Stimulated activated effector memory CD8-positive, alpha-beta T cell treated with anti-CD3 and anti-CD28 coated beads, Interleukin-12 subunit alpha, Interleukin-12 subunit beta, amount 100 ng/mL, for 72 hours (primary cell): ENCODE measurements around the gene GPAT2.
"Not testable (repeated sequence)": the region's sequence is repeated elsewhere in the genome, so short reads cannot be mapped to it uniquely, and the experiment has no call there.

Experiments
- ATAC-seq: fragments of 150-1000 bp; cut with Tn5 transposase; 2 replicates; pipeline ENCODE4 v1.10.0; 2021
- DNase-seq, 2 donors: peaks; one replicate each; pipeline ENCODE4 v3.0.0; 2021 to 2022; ENCODE audit warnings: low spot score in 2 of 2
- H3K27ac Mint-ChIP-seq: one replicate; pipeline ENCODE4 v1.8.0; 2022; ENCODE audit warnings: mild to moderate bottlenecking, mixed read lengths
- H3K36me3 Mint-ChIP-seq: one replicate; pipeline ENCODE4 v1.8.0; 2022; ENCODE audit warnings: mild to moderate bottlenecking, mixed read lengths
- H3K4me1 Mint-ChIP-seq: one replicate; pipeline ENCODE4 v1.8.0; 2022; ENCODE audit warnings: mixed read lengths
- H3K4me3 Mint-ChIP-seq: one replicate; pipeline ENCODE4 v1.8.0; 2022; ENCODE audit warnings: mild to moderate bottlenecking, mixed read lengths
- H3K9me3 Mint-ChIP-seq: one replicate; pipeline ENCODE4 v1.8.0; 2022; ENCODE audit warnings: mixed read lengths

The GPAT2 gene, protein sequence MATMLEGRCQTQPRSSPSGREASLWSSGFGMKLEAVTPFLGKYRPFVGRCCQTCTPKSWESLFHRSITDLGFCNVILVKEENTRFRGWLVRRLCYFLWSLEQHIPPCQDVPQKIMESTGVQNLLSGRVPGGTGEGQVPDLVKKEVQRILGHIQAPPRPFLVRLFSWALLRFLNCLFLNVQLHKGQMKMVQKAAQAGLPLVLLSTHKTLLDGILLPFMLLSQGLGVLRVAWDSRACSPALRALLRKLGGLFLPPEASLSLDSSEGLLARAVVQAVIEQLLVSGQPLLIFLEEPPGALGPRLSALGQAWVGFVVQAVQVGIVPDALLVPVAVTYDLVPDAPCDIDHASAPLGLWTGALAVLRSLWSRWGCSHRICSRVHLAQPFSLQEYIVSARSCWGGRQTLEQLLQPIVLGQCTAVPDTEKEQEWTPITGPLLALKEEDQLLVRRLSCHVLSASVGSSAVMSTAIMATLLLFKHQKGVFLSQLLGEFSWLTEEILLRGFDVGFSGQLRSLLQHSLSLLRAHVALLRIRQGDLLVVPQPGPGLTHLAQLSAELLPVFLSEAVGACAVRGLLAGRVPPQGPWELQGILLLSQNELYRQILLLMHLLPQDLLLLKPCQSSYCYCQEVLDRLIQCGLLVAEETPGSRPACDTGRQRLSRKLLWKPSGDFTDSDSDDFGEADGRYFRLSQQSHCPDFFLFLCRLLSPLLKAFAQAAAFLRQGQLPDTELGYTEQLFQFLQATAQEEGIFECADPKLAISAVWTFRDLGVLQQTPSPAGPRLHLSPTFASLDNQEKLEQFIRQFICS

DNA sequence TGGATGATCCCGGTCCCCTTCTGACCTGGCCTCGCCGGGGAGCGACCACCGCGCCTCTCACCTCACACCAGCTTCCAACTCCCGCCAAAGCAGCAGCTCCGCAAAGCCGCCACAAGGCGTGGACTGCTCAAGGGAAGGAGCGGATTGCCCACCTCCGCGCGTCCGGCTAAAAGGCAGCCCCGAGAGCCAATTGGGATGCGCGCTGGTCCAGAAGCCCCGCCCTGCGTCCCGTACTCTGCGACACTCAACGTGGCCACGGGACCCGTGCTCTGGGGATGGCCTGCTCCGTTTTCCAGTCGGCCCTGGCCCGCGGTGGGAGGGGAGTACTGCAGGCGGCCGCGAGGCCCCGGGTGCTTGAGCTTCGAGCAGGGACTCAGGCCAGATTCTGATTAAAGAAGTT, at the start of gene GPAT2:
TSS of gene GPAT2 (minus strand) at position 125 of the 400 bp plus-strand sequence. CDS start 2,557 bp downstream, outside the sequence.
- not testable (repeated sequence) for ATAC-seq, H3K4me3 Mint-ChIP-seq, H3K9me3 Mint-ChIP-seq

DNA sequence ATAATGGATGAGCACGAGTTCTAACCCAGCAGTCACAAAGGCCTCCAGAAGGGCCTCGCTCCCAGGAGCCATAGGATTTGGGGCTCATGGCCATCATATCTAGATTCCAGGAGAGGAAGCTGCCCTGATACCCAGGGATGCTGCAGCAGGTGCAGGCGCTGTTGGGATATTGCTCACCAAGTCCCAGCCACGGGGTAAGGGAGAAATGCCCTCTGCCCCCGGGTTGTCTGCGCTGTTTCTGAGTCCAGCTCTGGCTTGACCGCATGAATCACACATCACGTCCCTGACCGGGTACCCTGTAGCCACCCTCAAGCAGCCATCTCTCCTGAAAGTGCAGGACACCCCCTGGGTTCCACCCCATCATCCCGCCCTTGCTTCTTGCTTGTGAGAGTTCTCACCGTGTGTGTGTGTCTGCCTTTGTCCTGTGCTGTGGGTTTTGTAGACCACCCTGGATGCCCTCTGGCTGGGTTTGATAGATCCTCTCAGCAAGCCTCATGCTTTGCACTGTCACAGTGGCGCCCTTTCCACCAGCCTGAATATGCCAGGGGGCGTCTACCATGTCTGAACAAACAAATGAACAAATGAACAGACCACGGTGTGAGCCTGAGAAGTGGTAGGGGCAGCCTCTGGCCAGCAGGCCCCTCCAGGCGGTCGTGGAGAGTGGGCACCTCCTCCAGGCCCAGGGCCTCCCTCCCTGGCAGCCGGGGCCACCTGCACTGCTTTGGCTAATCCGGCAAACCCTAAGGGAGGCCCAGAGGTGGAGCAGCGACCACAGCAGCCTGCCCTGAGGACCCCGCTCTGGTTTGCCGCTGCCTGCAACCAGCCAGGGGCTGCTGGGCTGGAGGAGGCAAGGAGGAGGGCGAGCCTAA, 49.5 kb upstream of the GPAT2 start:
- no peak for DNase-seq
- no peaks in the 10 kb centered on the region for H3K9me3 Mint-ChIP-seq
- no peak overlapping the region for H3K4me3 Mint-ChIP-seq
- no peak for ATAC-seq
- H3K4me1 Mint-ChIP-seq, result no peaks in the 10 kb centered on the region
- H3K27ac Mint-ChIP-seq, result no peak overlapping the region
- H3K36me3 Mint-ChIP-seq, result no peaks in the 10 kb centered on the region

More for the DNA sequence above, at the start of gene GPAT2:
- H3K36me3 Mint-ChIP-seq, H3K4me1 Mint-ChIP-seq, DNase-seq, H3K27ac Mint-ChIP-seq: not testable (repeated sequence)

DNA sequence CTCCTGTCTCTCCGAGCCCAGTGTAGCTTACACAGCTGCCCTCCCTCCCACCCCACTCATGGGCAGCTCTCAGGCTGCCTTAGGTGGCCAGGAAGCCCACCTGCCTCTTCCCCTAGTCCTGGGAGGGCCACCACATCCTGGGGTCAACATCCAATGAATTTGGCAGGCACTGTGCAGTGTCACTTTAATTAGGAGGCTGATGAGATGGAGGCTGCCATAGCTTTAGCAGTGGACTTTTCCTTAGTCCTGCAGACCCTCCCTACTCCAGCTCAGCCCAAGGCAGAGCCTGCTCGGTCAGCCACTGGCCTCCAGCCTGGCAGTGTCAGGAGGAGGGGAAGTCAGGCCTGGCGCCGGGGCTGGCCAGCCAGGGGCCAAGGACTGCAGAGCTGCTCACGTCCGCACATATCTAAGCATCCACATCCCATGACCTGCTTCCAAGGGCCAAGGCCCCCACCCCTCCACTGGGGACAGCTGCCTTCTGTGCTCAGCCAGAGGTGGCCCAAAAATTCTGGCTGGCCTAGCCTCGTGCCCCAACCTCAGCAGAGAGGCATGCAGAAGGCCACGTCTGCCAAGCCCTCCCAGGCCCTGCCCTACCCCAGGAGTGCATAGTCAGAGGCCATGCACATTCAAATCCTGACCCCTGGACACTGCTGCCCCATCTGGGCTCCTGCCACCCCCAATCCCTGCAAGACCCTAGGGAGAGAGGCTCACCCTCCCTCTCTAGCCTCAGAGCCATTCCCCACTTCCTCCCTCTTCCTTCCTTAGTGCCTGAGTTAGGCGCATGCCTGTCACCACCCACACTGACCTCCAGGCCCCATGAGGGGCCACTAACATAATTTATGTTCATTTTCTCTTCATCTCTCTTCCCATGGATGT, 48.6 kb upstream of the GPAT2 start:
- DNase-seq (no peak), ATAC-seq (peak; percentile 11)
- Mint-ChIP-seq H3K4me1 (no peaks in the 10 kb centered on the region), H3K27ac (no peak overlapping the region), H3K4me3 (no peak overlapping the region), H3K9me3 (no peaks in the 10 kb centered on the region), H3K36me3 (no peaks in the 10 kb centered on the region)

DNA sequence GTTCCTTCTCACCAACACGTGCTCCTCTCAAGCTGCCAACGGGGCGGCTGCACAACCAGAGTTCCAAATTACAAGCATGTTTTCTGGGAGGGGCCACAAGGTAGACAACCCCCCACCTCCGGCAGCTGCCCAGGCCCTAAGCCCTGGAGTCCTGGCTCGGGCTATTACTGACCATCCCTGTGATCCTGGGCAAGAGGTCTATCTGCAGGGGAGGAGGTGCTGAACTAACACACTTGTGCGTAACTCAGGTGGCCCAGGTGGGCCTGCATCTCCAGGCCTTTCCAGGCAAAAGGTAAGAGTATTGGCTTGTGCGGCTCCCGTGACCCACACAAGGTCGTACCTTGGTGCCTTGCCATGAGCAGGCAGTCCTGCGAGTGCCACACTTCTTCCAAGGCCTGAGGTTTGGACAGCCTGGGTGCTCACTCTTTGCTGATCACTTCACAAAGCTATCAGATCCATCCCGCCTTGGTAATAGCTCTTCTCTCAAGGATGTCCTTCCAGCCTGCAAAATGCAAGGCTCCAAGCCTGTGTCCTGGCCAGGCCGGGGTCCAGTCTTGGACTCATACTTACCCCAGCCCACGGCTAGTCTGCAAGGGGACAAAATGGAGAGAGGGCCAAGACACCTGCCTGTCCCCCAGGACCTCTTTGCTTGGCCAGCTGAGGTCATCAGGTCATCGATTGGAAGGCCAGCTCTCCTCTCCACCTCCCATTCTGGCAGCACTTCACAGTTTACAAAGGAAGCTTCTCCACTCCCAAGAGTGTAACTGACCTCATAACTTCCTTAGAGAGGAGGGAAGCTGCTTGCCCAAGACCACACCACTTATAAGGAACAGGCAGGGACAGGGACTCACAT, 47.7 kb upstream of the GPAT2 start:
- ATAC-seq, result no peak
- H3K4me1 Mint-ChIP-seq, result no peaks in the 10 kb centered on the region
- H3K27ac Mint-ChIP-seq, result no peak overlapping the region
- DNase-seq, result no peak
- no peaks in the 10 kb centered on the region for H3K36me3 Mint-ChIP-seq
- no peak overlapping the region for H3K4me3 Mint-ChIP-seq
- no peaks in the 10 kb centered on the region for H3K9me3 Mint-ChIP-seq

DNA sequence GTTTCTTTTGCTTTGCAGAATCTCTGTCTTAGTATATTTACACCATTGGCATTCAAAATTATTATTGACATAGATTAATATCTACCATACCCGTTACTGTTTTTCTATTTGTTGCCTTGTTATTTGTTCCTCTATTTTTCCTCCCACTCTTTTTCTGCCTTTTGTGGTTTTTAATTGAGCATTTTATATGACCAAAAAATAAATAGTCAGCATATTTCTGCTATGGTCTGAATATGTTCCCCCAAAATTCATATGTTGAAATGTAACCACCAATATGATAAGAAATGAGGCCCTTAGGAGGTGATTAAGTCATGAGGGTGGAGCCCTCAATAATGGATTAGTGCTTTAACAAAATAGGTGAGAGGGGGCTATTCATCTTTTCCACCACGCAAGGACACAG, 46.3 kb upstream of the GPAT2 start:
- Mint-ChIP-seq H3K27ac (no peak overlapping the region), H3K36me3 (no peaks in the 10 kb centered on the region), H3K4me1 (no peaks in the 10 kb centered on the region), H3K4me3 (no peak overlapping the region), H3K9me3 (peaks cover 1% of the 10 kb centered on the region)
- DNase-seq, result no peak
- ATAC-seq, result no peak

DNA sequence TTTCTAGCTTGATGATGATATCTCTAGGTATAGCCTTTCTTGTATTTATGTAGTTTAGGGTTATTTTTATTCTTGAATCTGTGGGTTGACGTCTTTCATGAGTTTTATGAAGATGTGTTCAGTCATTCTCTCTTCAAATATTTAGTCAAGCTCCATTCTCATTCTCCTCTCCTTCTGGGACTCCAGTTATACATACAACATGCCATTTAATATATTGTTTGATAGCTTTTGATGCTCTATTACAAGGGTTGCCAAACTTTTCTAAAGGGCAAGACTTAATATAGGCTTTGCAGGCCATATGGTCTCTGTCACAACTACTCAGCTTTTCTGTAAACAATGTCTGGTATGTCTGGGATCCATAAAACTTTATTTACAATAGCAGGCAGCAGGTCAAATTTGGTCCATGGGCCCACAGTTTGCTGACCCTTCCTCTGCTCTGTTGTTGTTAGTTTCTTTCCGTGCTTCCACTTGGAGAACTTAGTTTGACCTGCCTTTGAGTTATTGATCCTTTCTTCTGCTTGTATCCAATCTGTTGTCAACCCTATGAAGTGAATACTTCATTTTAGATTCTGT, 40.6 kb upstream of the GPAT2 start:
- Mint-ChIP-seq H3K4me3 (no peak overlapping the region), H3K36me3 (no peaks in the 10 kb centered on the region), H3K27ac (no peak overlapping the region), H3K4me1 (no peaks in the 10 kb centered on the region), H3K9me3 (peaks cover 10% of the 10 kb centered on the region)
- no peak for ATAC-seq
- DNase-seq, result no peak

DNA sequence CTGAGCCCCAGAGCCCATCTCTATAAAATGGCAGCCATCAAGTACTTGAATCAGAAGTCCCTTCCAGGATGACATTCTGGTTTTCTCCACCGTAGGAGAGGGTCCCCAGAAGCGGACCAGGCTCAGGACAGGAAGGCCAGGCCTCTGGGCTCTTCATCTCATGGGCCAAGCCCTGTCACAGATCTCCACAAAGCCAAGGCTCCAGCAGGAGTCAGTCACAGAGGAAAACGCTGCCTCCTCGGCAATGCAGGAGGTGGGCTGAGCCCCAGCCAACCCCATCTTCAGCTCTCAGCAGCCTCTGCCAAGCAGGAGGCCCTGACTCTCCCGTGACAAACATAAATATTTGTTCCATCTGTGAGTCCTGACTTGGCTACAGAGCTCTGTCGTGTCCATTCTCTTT, 39.4 kb upstream of the GPAT2 start:
- no peak overlapping the region for H3K27ac Mint-ChIP-seq
- no peaks in the 10 kb centered on the region for H3K36me3 Mint-ChIP-seq
- no peak overlapping the region for H3K4me3 Mint-ChIP-seq
- ATAC-seq (no peak), DNase-seq (no peak)
- H3K4me1 Mint-ChIP-seq, result no peaks in the 10 kb centered on the region
- peaks cover 10% of the 10 kb centered on the region for H3K9me3 Mint-ChIP-seq

DNA sequence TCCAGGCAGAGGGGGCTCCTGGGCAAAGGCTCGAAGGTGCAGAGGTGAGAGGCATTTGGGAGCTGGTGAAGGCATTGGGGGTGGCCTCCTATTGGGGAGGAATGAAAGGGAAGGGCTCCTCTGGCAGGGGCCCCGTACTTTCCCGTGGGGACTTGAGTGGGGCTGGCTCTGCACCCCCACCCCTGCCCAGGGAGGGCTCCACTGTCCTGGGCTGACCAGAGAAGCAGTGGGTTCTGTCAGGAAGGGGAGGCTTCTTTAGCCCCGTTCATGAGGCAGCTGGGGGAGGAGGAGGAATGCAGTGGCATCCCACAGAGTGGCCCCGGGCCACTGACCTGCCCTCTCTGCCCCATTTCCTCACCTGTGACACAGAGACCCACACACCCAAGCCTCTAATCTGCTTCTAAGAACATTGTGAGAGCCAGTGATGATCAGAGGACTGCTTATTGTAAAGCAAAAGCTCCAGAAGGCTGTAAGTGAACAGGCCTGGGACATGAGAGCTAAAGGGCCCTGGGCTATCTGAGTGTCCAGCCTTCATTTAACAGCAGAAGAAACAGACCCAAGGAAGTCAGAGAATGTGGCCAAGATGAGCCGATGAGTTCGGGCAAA, 38.6 kb upstream of the GPAT2 start:
- ATAC-seq, result no peak
- peak overlapping the region; percentile 43 for H3K27ac Mint-ChIP-seq
- no peak for DNase-seq
- no peak overlapping the region for H3K4me3 Mint-ChIP-seq
- H3K9me3 Mint-ChIP-seq, result peaks cover 10% of the 10 kb centered on the region
- no peaks in the 10 kb centered on the region for H3K36me3 Mint-ChIP-seq
- no peaks in the 10 kb centered on the region for H3K4me1 Mint-ChIP-seq

DNA sequence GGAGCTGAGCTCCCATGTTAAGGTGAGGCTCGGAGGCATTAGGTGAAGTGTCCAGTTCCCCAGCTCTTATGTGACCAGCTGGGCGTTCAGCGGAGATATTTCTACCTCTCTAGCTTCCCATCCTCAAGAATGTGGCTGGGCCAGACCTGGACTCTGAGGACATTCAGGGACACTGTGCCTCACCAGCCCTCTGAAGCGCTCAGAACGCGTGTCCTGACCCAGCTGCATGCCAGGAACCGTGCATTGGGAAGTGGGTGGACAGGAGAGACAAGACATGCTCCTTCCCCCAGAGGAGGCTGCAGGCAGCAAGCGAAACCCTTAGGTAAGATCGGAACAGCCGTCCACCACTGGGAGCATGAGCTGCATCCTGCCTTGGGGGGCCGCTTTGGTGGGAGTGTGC, 38.0 kb upstream of the GPAT2 start:
- H3K36me3 Mint-ChIP-seq, result no peaks in the 10 kb centered on the region
- peaks cover 10% of the 10 kb centered on the region for H3K9me3 Mint-ChIP-seq
- H3K4me3 Mint-ChIP-seq, result no peak overlapping the region
- DNase-seq, result no peak
- no peak for ATAC-seq
- no peaks in the 10 kb centered on the region for H3K4me1 Mint-ChIP-seq
- H3K27ac Mint-ChIP-seq, result no peak overlapping the region

DNA sequence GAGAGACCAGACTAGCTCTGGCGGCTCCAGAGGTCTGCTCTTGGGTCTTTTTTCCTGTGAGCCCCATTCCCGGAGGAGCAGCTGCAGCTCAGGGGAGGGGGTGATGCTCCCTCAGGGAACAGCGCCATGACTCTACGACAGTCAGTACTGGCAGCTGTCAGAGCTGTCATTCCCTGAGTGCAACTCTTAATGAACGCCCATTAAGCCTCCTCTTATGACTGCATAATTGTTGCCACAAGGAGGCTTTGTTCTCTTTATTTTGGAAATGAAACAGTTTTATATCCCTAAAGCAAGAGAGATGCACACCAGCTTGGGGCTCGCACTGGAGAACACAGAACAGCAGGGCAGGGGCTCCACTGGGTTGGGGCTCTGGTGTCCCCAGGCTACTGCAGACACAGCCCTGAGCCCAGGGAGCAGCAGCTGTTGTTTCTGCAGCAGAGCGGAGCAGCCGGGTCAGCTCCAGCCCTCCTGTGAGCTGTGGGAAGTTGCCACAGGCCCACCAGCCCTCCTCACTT, 37.3 kb upstream of the GPAT2 start:
- not testable (repeated sequence) for H3K27ac Mint-ChIP-seq, H3K36me3 Mint-ChIP-seq, ATAC-seq, H3K9me3 Mint-ChIP-seq, H3K4me1 Mint-ChIP-seq, H3K4me3 Mint-ChIP-seq, DNase-seq

DNA sequence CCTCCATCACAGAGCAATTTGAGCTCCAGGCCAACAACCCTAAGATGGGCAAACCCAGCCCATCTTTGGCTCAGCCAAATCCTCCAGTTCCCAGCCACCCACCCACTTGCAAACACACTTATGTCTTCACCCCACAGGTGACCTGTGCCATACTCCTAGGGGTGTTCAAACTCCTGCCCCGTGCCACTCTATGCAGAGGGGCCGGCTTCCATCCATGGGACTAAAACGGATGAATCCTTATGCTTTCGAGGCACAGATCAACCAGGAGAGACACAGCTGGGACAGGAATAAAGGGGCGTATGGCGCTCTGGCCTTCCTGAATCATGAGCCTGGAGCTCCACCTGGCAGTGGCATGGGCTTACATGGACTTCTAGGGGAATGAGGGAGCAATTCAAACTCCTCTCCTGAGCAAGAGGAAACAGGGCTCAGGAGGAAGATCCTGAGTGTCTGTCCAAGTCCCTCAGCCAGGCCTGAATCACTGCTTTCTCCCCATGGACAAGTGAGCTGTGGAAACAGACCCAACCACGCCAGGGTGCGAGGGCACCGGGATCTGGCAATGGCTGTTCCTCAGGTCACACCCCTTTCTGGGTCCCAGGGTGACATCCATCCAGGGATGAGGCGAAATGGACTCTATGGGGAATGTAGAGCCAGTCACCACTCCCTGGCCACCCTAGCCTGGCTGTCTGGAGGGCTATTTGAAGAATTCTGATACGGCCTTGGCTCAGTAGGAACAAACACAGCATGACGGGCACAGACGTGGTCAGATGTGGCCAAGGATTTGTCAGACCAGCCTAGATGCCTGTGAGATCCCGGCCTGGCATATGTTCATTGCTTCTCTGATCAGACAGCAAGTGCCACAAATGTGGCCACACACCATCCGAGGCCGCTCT, 36.6 kb upstream of the GPAT2 start:
- not testable (repeated sequence) for H3K36me3 Mint-ChIP-seq, H3K4me1 Mint-ChIP-seq, ATAC-seq, H3K27ac Mint-ChIP-seq, H3K9me3 Mint-ChIP-seq, H3K4me3 Mint-ChIP-seq, DNase-seq

DNA sequence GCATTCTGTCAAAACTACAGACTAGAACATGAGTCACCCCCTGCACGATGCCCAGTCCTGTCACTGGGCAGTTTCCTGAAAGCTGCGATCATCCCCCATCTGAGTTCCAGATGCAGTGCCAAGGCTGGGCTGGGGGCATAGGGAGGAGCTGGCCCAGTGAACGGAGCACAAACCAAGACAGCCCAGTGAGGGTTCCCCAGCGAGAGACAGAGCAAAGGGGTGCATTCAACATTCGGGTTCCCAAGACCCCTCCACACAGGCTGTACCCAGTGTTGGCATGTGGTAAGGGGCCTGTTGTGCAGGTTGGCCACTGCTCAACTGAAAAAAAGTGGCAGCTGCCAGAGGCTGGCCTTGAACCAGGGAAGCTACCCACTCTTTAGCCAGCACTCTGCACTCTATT, 35.6 kb upstream of the GPAT2 start:
- not testable (repeated sequence) for H3K36me3 Mint-ChIP-seq, ATAC-seq, H3K9me3 Mint-ChIP-seq, H3K4me3 Mint-ChIP-seq, H3K4me1 Mint-ChIP-seq, H3K27ac Mint-ChIP-seq
- DNase-seq, result peak in 1 of 2 donors; percentile 29
